ENCODE measurements around the gene TNFRSF8.

DNA sequence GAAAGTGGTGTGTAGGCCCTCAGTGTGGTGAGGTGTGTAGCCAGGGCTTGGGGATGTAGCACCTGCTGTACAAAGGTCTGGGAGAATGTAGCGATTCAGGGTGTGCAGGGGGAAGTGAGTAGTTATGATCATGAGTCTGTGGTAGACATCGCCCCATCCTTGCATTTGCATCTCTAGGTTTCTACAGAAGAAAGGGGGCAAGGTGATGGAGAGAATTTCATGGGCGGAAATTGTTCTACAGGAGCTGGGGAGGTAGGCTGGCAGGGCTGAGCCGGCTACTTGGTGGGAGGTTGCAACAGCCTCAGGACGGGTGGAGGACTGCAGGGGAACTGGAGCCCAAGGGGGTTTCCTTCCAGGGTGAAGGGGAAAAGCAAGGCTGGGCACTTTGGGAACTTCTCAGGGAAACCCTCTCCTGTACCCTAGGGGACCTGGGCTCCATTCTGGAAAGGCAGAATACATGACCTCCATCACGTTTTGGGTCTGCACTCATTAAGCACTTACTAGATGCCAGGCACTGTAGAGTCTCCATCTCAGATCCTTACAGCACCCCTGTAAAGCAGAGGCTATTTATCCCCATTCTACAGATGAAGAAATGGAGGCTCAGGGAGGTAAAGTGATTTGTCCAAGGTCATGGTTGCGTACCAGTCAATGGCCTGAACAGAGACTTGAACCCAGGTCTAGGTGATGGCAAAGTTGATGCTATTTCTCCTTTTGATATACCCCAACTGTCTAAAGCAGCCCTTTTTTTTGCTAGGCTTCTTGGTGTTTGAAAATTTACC is 89.2 kb downstream of the TNFRSF8 start:
- no peak for TF ChIP-seq CTCF (IDR thresholded peaks at IDR 0.05; ENCODE audit: insufficient read depth, low read length, poor library complexity, severe bottlenecking)
- no peak for TF ChIP-seq EZH2phosphoT487 (conservative IDR thresholded peaks at IDR 0.05; ENCODE audit: low read length)

All from SU-DHL-6 (cell line).